H9 (cell line): ENCODE measurements around the gene SGCD. TPM values are rescaled to one million over a fixed set of nuclear protein-coding genes. Genes with fewer than 3 reads are reported as not detected.

Experiments
- DNase-seq: peaks from one replicate; pipeline ENCODE4 v3.0.0-alpha.2; 2017
- H2AFZ ChIP-seq: one replicate; pipeline ENCODE4 v1.6.1; 2013; ENCODE audit warnings: mild to moderate bottlenecking, low read length, control low read depth, moderate library complexity
- H2AK5ac ChIP-seq: 2 replicates; pipeline ENCODE4 v1.6.1; 2013; ENCODE audit warnings: low read length, control low read depth, mixed read lengths; ENCODE audit not compliant: insufficient read length
- H2BK120ac ChIP-seq: one replicate; pipeline ENCODE4 v1.6.1; 2013; ENCODE audit warnings: low read depth, mild to moderate bottlenecking, low read length, control low read depth, inconsistent platforms; ENCODE audit not compliant: poor library complexity, severe bottlenecking
- H2BK12ac ChIP-seq: 2 replicates; pipeline ENCODE4 v1.6.1; 2013; ENCODE audit warnings: low read length, control low read depth, mixed read lengths, low read depth; ENCODE audit not compliant: insufficient read length
- H2BK15ac ChIP-seq: 2 replicates; pipeline ENCODE4 v1.6.1; 2013; ENCODE audit warnings: low read depth, low read length, control low read depth
- H2BK20ac ChIP-seq: one replicate; pipeline ENCODE4 v1.6.1; 2013; ENCODE audit warnings: low read depth, mild to moderate bottlenecking, low read length, control low read depth, inconsistent platforms; ENCODE audit not compliant: poor library complexity, severe bottlenecking
- H2BK5ac ChIP-seq: 2 replicates; pipeline ENCODE4 v1.6.1; 2013; ENCODE audit warnings: low read length, control low read depth, mixed read lengths; ENCODE audit not compliant: insufficient read length
- H3K14ac ChIP-seq: 2 replicates; pipeline ENCODE4 v1.6.1; 2013; ENCODE audit warnings: low read length, control low read depth; ENCODE audit not compliant: insufficient read depth
- H3K18ac ChIP-seq: 2 replicates; pipeline ENCODE4 v1.6.1; 2013; ENCODE audit warnings: low read depth, mild to moderate bottlenecking, mixed read lengths, low read length, control low read depth; ENCODE audit not compliant: insufficient read length
- H3K23ac ChIP-seq: 2 replicates; pipeline ENCODE4 v1.6.1; 2013; ENCODE audit warnings: low read length, control low read depth, mixed read lengths, low read depth; ENCODE audit not compliant: insufficient read length
- H3K23me2 ChIP-seq: 2 replicates; pipeline ENCODE4 v1.6.1; 2013; ENCODE audit warnings: low read depth, mild to moderate bottlenecking, mixed read lengths, low read length, control low read depth; ENCODE audit not compliant: insufficient read length, poor library complexity, severe bottlenecking
- H3K27ac ChIP-seq: 2 replicates; pipeline ENCODE4 v1.5.1; 2013; ENCODE audit warnings: low read length, control low read depth, mixed read lengths, low read depth; ENCODE audit not compliant: insufficient read length
- H3K27me3 ChIP-seq: 2 replicates; pipeline ENCODE4 v1.6.1; 2013; ENCODE audit warnings: low read length, control low read depth, inconsistent platforms; ENCODE audit not compliant: insufficient read depth
- H3K4ac ChIP-seq: 2 replicates; pipeline ENCODE4 v1.6.1; 2013; ENCODE audit warnings: low read depth, mild to moderate bottlenecking, control low read depth, inconsistent platforms, low read length, moderate library complexity
- H3K4me1 ChIP-seq: 2 replicates; pipeline ENCODE4 v1.6.1; 2013; ENCODE audit warnings: low read length, control low read depth, inconsistent platforms; ENCODE audit not compliant: insufficient read depth
- H3K4me2 ChIP-seq: 2 replicates; pipeline ENCODE4 v1.6.1; 2013; ENCODE audit warnings: low read length, control low read depth, mixed read lengths; ENCODE audit not compliant: insufficient read length, insufficient read depth
- H3K56ac ChIP-seq: 2 replicates; pipeline ENCODE4 v1.6.1; 2013; ENCODE audit warnings: low read depth, mild to moderate bottlenecking, mixed read lengths, low read length, control low read depth; ENCODE audit not compliant: insufficient read length
- H3K79me1 ChIP-seq: 2 replicates; pipeline ENCODE4 v1.6.1; 2013; ENCODE audit warnings: low read depth, mild to moderate bottlenecking, moderate library complexity, low read length, control low read depth, inconsistent platforms; ENCODE audit not compliant: insufficient read depth, poor library complexity, severe bottlenecking
- H3K79me2 ChIP-seq: 2 replicates; pipeline ENCODE4 v1.6.1; 2013; ENCODE audit warnings: low read length, control low read depth, inconsistent platforms; ENCODE audit not compliant: insufficient read depth
- H3K9ac ChIP-seq: 2 replicates; pipeline ENCODE4 v1.6.1; 2013; ENCODE audit warnings: low read length, control low read depth, mixed read lengths; ENCODE audit not compliant: insufficient read length; ENCODE audit errors: extremely low read depth
- H3K9me3 ChIP-seq: one replicate; pipeline ENCODE4 v1.6.1; 2013; ENCODE audit warnings: low read depth, low read length, inconsistent platforms; ENCODE audit not compliant: control insufficient read depth
- H3T11ph ChIP-seq: one replicate; pipeline ENCODE4 v1.6.1; 2013; ENCODE audit warnings: mild to moderate bottlenecking, low read length, control low read depth, inconsistent platforms
- H4K20me1 ChIP-seq: one replicate; pipeline ENCODE4 v1.6.1; 2013; ENCODE audit not compliant: control insufficient read depth, insufficient read length, insufficient read depth
- H4K5ac ChIP-seq: 2 replicates; pipeline ENCODE4 v1.6.1; 2013; ENCODE audit warnings: low read depth, mild to moderate bottlenecking, mixed read lengths, low read length, control low read depth; ENCODE audit not compliant: insufficient read length
- H4K8ac ChIP-seq: replicated peaks from 2 replicates; pipeline ENCODE4 v1.6.1; 2013; ENCODE audit warnings: low read length, control low read depth, mixed read lengths, low read depth; ENCODE audit not compliant: insufficient read length
- H4K91ac ChIP-seq: 2 replicates; pipeline ENCODE4 v1.6.1; 2013; ENCODE audit warnings: low read depth, mild to moderate bottlenecking, moderate library complexity, mixed read lengths, low read length, control low read depth; ENCODE audit not compliant: insufficient read length
- H3K27ac Mint-ChIP-seq, 3 experiments: 2 replicates in 2 of 3; 3 replicates in 1 of 3; pipeline ENCODE4 v1.8.0; 2020 to 2021; ENCODE audit warnings: mixed read lengths in 3 of 3, mild to moderate bottlenecking in 1 of 3, moderate library complexity in 1 of 3
- H3K27me3 Mint-ChIP-seq: 2 replicates; pipeline ENCODE4 v1.8.0; 2021; ENCODE audit warnings: low read depth, mild to moderate bottlenecking, moderate library complexity, mixed read lengths
- H3K36me3 Mint-ChIP-seq, 3 experiments: 2 replicates in 2 of 3; 3 replicates in 1 of 3; pipeline ENCODE4 v1.8.0; 2020 to 2021; ENCODE audit warnings: low read depth in 3 of 3, mixed read lengths in 3 of 3; ENCODE audit not compliant: insufficient read depth in 1 of 3
- H3K4me1 Mint-ChIP-seq, 2 experiments: 2 replicates each; pipeline ENCODE4 v1.8.0; 2020; ENCODE audit warnings: mixed read lengths in 2 of 2
- H3K4me3 Mint-ChIP-seq, 2 experiments: 2 replicates in 1 of 2; 3 replicates in 1 of 2; pipeline ENCODE4 v1.8.0; 2020 to 2021; ENCODE audit warnings: mild to moderate bottlenecking in 2 of 2, mixed read lengths in 2 of 2, moderate library complexity in 1 of 2
- H3K9me3 Mint-ChIP-seq, 2 experiments: 2 replicates in 1 of 2; 3 replicates in 1 of 2; pipeline ENCODE4 v1.8.0; 2020; ENCODE audit warnings: mild to moderate bottlenecking in 2 of 2, mixed read lengths in 2 of 2, moderate library complexity in 1 of 2
- WGBS: extraction: QIAGEN DNeasy Blood & Tissue Kit; methylation state at CpG from one replicate; pipeline ENCODE4 v1.1.7; 2013; ENCODE audit warnings: missing lambda C conversion rate, low lambda C conversion rate, mixed read lengths; ENCODE audit not compliant: insufficient read length; ENCODE audit errors: extremely low coverage; 5-methylcytosine and 5-hydroxymethylcytosine counted together
- total RNA-seq: library from RNA; stranded (reverse); gene quantifications from 2 replicates; pipeline ENCODE4 v1.2.1, GENCODE V29; 2021
- TF ChIP-seq, protein P1 (sequence below): fragments of 200-600 bp; sonication (generic); conservative IDR thresholded peaks from 3 replicates; pipeline ENCODE4 v1.8.0; 2021; ENCODE audit warnings: antibody characterized with exemption, mild to moderate bottlenecking

SGCD gene
- total RNA-seq, 1 experiment from 2014 or later: 0.11 TPM

DNA sequence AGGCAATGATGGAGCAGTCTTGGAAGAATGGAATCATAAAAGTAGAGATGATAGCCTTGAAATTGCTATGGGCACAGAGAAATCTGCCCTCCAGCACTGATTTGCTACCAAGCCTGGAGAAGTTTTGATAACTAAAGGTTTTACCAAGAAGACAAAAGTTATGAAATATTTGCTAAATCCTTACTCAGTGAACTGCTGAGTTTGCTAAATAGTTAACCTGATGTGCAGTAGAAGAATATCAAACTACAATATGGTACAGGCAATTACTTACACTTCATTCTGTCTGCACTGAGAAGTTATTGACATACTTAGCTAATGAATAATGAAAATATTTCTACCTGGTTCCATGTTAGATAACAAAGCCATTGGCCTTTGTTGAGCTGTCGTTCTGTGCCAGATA is 124.5 kb downstream of the SGCD start:
- H3K27me3 Mint-ChIP-seq: no peaks in the 10 kb centered on the region
- H3K23me2 ChIP-seq: no peaks in the 10 kb centered on the region
- no peaks in the 10 kb centered on the region for H3K36me3 Mint-ChIP-seq
- no peak overlapping the region for H3K23ac ChIP-seq
- no peak overlapping the region for H2BK20ac ChIP-seq
- WGBS: no CpG with 5 or more reads among the region's 1 CpG
- no peak overlapping the region for H3K14ac ChIP-seq
- H2BK5ac ChIP-seq: no peak overlapping the region
- no peak overlapping the region for H4K8ac ChIP-seq
- H2BK15ac ChIP-seq: no peak overlapping the region
- H2BK12ac ChIP-seq: no peak overlapping the region
- no peak overlapping the region for H3T11ph ChIP-seq
- H3K18ac ChIP-seq: no peak overlapping the region
- no peaks in the 10 kb centered on the region for H3K9me3 Mint-ChIP-seq
- no peak overlapping the region for H3K27ac Mint-ChIP-seq
- H3K9ac ChIP-seq: no peak overlapping the region
- no peak overlapping the region for H3K27ac ChIP-seq
- DNase-seq: no peak
- peaks cover 25 to 26% of the 10 kb centered on the region in 2 experiments for H3K4me1 Mint-ChIP-seq
- H4K91ac ChIP-seq: no peak overlapping the region
- H3K27me3 ChIP-seq: no peaks in the 10 kb centered on the region
- no peaks in the 10 kb centered on the region for H3K79me2 ChIP-seq
- H3K79me1 ChIP-seq: no peaks in the 10 kb centered on the region
- H4K20me1 ChIP-seq: no peaks in the 10 kb centered on the region
- TF ChIP-seq, protein P1, sequence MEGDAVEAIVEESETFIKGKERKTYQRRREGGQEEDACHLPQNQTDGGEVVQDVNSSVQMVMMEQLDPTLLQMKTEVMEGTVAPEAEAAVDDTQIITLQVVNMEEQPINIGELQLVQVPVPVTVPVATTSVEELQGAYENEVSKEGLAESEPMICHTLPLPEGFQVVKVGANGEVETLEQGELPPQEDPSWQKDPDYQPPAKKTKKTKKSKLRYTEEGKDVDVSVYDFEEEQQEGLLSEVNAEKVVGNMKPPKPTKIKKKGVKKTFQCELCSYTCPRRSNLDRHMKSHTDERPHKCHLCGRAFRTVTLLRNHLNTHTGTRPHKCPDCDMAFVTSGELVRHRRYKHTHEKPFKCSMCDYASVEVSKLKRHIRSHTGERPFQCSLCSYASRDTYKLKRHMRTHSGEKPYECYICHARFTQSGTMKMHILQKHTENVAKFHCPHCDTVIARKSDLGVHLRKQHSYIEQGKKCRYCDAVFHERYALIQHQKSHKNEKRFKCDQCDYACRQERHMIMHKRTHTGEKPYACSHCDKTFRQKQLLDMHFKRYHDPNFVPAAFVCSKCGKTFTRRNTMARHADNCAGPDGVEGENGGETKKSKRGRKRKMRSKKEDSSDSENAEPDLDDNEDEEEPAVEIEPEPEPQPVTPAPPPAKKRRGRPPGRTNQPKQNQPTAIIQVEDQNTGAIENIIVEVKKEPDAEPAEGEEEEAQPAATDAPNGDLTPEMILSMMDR: no peak
- no peak overlapping the region for H2AFZ ChIP-seq
- H3K4me1 ChIP-seq: peaks cover 5% of the 10 kb centered on the region; the same call in 1 of the 2 replicates
- H3K4ac ChIP-seq: no peak overlapping the region
- no peak overlapping the region for H3K56ac ChIP-seq
- no peak overlapping the region for H2BK120ac ChIP-seq
- no peak overlapping the region for H3K4me3 Mint-ChIP-seq
- H4K5ac ChIP-seq: no peak overlapping the region
- H3K9me3 ChIP-seq: no peaks in the 10 kb centered on the region
- H3K4me2 ChIP-seq: no peak overlapping the region
- H2AK5ac ChIP-seq: no peak overlapping the region
